H1 (cell line): Measurements from ENCODE around the gene MMEL1. TPM values are rescaled to one million over a fixed set of nuclear protein-coding genes. Genes with fewer than 3 reads are reported as not detected.

Experiments used
- ATF3 ChIP-seq: IDR thresholded peaks from 2 replicates; pipeline ENCODE4 v1.6.1; 2011; ENCODE audit warnings: low read depth, mild to moderate bottlenecking, low read length; ENCODE audit not compliant: insufficient read depth
- FOSL1 ChIP-seq: IDR thresholded peaks from 2 replicates; pipeline ENCODE4 v1.6.1; 2011; ENCODE audit warnings: mild to moderate bottlenecking, low read depth, low read length, moderate library complexity; ENCODE audit not compliant: insufficient read depth
- NRF1 ChIP-seq: IDR thresholded peaks from 2 replicates; pipeline ENCODE4 v1.6.1; 2011; ENCODE audit warnings: mild to moderate bottlenecking, low read depth, low read length, improper control_type of control experiment
- RFX5 ChIP-seq: IDR thresholded peaks from 2 replicates; pipeline ENCODE4 v1.6.1; 2011; ENCODE audit warnings: low read depth, low read length, improper control_type of control experiment, borderline replicate concordance
- RNF2 ChIP-seq: fragments of 200-900, 300-1000 bp; sonication (generic); IDR thresholded peaks from 2 replicates; pipeline ENCODE4 v1.7.1; 2016; ENCODE audit warnings: borderline replicate concordance, low read depth, mild to moderate bottlenecking, antibody characterized with exemption, low read length; ENCODE audit not compliant: poor library complexity, severe bottlenecking; ENCODE audit errors: missing control alignments
- polyA plus RNA-seq, 7 experiments: library from polyadenylated mRNA; depleted of rRNA in 3 of 7; stranded (reverse) in 5 of 7; unstranded in 2 of 7; fragments of >200 nt in 5 of 7; fragments of 200-250 nt in 2 of 7; gene quantifications; 1 replicate in 5 of 7; 2 replicates in 1 of 7; 4 replicates in 1 of 7; pipeline versions ENCODE4 v1.2.1 to v1.2.3, GENCODE V29; 2011 to 2013; ENCODE audit warnings: missing spikeins in 2 of 7, mixed read lengths in 2 of 7
- total RNA-seq: library from RNA; stranded (reverse); fragmentation: NEBNext Ultra II Directional; extraction: Animal tissue kit (Norgen Biotek cat#: 25700); gene quantifications from 2 replicates; pipeline ENCODE4 v1.2.1, GENCODE V29; 2021
- TF ChIP-seq, protein P1 (sequence below): fragments of 300-600 bp; sonication (generic); IDR thresholded peaks from 2 replicates; pipeline ENCODE4 v1.7.1; 2012; ENCODE audit warnings: low read length, moderate library complexity, mild to moderate bottlenecking, inconsistent platforms; ENCODE audit not compliant: insufficient replicate concordance
- TF ChIP-seq, protein P2 (sequence below): IDR thresholded peaks from 2 replicates; pipeline ENCODE4 v1.6.1; 2012; ENCODE audit warnings: inconsistent platforms

The MMEL1 gene
- total and polyA plus RNA-seq, 2 of the 8 experiments (the other 6 are each of a cell fraction or from before 2014, with no cell fraction given) = 0.91 to 1.7 TPM

DNA sequence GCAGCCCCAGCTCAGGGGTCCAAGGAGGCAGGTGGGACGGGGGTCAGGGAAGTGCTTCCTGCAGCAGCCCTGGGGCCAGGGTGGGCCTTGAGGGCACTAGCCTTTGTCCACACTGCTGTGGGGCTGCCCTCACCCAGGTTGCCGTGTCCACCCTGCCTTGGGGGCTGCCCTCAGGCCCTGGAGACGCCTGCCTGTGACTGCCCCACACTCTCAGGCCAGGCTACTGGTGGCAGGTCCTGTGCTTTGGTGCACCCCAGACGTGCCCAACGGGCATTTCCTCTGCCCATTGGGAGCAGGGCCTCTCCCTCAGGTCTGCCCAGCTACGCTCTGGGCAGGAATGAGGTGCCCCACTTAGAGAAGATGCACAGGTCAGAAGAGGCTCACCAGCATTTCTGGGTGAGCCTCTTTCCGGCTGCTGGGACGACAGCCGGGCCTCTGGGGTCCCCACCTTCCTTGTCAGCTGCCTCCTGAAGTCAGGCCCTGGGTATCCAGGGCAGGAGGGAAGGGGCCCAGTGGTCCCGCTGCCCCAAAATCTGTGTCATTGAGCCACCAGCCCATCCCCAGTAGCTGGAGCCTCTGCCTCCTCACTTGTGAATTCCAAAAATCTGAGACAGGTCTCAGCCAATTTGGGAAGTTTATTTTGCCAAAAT, 2.7 kb upstream of the MMEL1 start (continued):
- no peak for TF ChIP-seq NRF1
- TF ChIP-seq RFX5 = no peak
- TF ChIP-seq, protein P1, sequence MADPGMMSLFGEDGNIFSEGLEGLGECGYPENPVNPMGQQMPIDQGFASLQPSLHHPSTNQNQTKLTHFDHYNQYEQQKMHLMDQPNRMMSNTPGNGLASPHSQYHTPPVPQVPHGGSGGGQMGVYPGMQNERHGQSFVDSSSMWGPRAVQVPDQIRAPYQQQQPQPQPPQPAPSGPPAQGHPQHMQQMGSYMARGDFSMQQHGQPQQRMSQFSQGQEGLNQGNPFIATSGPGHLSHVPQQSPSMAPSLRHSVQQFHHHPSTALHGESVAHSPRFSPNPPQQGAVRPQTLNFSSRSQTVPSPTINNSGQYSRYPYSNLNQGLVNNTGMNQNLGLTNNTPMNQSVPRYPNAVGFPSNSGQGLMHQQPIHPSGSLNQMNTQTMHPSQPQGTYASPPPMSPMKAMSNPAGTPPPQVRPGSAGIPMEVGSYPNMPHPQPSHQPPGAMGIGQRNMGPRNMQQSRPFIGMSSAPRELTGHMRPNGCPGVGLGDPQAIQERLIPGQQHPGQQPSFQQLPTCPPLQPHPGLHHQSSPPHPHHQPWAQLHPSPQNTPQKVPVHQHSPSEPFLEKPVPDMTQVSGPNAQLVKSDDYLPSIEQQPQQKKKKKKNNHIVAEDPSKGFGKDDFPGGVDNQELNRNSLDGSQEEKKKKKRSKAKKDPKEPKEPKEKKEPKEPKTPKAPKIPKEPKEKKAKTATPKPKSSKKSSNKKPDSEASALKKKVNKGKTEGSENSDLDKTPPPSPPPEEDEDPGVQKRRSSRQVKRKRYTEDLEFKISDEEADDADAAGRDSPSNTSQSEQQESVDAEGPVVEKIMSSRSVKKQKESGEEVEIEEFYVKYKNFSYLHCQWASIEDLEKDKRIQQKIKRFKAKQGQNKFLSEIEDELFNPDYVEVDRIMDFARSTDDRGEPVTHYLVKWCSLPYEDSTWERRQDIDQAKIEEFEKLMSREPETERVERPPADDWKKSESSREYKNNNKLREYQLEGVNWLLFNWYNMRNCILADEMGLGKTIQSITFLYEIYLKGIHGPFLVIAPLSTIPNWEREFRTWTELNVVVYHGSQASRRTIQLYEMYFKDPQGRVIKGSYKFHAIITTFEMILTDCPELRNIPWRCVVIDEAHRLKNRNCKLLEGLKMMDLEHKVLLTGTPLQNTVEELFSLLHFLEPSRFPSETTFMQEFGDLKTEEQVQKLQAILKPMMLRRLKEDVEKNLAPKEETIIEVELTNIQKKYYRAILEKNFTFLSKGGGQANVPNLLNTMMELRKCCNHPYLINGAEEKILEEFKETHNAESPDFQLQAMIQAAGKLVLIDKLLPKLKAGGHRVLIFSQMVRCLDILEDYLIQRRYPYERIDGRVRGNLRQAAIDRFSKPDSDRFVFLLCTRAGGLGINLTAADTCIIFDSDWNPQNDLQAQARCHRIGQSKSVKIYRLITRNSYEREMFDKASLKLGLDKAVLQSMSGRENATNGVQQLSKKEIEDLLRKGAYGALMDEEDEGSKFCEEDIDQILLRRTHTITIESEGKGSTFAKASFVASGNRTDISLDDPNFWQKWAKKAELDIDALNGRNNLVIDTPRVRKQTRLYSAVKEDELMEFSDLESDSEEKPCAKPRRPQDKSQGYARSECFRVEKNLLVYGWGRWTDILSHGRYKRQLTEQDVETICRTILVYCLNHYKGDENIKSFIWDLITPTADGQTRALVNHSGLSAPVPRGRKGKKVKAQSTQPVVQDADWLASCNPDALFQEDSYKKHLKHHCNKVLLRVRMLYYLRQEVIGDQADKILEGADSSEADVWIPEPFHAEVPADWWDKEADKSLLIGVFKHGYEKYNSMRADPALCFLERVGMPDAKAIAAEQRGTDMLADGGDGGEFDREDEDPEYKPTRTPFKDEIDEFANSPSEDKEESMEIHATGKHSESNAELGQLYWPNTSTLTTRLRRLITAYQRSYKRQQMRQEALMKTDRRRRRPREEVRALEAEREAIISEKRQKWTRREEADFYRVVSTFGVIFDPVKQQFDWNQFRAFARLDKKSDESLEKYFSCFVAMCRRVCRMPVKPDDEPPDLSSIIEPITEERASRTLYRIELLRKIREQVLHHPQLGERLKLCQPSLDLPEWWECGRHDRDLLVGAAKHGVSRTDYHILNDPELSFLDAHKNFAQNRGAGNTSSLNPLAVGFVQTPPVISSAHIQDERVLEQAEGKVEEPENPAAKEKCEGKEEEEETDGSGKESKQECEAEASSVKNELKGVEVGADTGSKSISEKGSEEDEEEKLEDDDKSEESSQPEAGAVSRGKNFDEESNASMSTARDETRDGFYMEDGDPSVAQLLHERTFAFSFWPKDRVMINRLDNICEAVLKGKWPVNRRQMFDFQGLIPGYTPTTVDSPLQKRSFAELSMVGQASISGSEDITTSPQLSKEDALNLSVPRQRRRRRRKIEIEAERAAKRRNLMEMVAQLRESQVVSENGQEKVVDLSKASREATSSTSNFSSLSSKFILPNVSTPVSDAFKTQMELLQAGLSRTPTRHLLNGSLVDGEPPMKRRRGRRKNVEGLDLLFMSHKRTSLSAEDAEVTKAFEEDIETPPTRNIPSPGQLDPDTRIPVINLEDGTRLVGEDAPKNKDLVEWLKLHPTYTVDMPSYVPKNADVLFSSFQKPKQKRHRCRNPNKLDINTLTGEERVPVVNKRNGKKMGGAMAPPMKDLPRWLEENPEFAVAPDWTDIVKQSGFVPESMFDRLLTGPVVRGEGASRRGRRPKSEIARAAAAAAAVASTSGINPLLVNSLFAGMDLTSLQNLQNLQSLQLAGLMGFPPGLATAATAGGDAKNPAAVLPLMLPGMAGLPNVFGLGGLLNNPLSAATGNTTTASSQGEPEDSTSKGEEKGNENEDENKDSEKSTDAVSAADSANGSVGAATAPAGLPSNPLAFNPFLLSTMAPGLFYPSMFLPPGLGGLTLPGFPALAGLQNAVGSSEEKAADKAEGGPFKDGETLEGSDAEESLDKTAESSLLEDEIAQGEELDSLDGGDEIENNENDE = no peak
- TF ChIP-seq FOSL1 = no peak
- TF ChIP-seq, protein P2, sequence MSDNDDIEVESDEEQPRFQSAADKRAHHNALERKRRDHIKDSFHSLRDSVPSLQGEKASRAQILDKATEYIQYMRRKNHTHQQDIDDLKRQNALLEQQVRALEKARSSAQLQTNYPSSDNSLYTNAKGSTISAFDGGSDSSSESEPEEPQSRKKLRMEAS = no peak
- TF ChIP-seq ATF3 = no peak
- TF ChIP-seq RNF2 = no peak
- TF ChIP-seq, all 59 proteins: peak for 0
